ENCODE results near the gene AGTR1.

AGTR1 gene

DNA sequence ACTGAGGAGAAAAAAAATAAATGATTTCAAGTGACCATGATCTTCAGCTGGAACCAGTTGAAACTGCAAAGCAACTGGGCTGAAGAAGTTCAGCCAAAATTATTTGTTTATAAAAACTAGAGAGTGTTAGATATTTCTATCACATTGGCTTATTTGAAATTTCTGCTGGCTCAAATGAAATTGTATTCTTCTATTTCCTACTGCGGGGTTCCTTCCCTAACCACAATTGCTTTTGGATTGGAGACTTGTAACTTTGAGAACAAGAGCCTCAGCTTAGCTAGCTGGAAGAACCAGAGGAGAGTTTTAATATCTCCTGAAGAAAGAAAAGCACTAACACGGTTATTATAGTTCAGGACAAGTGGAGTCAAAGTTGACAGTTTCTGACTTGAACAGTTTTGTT, 31.1 kb downstream of the AGTR1 start:
- in situ Hi-C loops (cut with MboI; ENCODE audit: low pct_unique_long_range_greater_than_20kb, low sequenced_read_pairs, unreplicated experiment) = no loop called here
- TF ChIP-seq, protein P1, sequence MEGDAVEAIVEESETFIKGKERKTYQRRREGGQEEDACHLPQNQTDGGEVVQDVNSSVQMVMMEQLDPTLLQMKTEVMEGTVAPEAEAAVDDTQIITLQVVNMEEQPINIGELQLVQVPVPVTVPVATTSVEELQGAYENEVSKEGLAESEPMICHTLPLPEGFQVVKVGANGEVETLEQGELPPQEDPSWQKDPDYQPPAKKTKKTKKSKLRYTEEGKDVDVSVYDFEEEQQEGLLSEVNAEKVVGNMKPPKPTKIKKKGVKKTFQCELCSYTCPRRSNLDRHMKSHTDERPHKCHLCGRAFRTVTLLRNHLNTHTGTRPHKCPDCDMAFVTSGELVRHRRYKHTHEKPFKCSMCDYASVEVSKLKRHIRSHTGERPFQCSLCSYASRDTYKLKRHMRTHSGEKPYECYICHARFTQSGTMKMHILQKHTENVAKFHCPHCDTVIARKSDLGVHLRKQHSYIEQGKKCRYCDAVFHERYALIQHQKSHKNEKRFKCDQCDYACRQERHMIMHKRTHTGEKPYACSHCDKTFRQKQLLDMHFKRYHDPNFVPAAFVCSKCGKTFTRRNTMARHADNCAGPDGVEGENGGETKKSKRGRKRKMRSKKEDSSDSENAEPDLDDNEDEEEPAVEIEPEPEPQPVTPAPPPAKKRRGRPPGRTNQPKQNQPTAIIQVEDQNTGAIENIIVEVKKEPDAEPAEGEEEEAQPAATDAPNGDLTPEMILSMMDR (IDR thresholded peaks at IDR 0.05; ENCODE audit: extremely low read depth, insufficient read depth, missing control alignments) = no peak
- DNase-seq (ENCODE audit: low spot score) = no peak

DNA sequence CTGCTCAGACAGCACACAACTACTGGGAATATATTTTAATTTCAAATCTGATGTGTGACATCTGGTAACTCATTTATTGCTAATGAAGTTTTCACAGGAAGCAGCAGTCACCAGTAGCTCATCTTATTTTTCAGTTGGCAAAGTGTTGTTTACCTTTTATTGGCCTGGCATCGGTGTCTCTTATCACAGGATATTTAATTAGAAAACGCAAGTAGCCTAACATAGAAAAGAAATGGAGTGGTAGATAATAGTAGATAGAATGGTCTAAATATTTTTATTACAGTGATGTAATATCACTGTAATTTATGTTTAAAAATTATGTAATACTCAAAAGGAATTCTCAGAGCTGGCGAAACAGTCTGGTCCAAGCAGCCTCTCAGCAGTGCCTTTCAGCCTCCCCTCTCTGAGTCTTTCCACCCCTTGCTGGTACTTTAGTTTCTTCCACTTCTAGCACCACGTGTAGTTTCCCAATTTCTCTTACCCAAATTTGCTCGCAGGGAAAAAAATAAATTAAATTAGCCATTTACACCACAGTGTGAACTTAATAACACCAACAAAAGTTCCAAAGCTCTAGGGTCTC, 31.9 kb downstream of the AGTR1 start:
- in situ Hi-C loops (cut with MboI; ENCODE audit: low pct_unique_long_range_greater_than_20kb, low sequenced_read_pairs, unreplicated experiment) = no loop called here
- TF ChIP-seq, protein P1 (IDR thresholded peaks at IDR 0.05; ENCODE audit: extremely low read depth, insufficient read depth, missing control alignments) = no peak
- no peak for DNase-seq (ENCODE audit: low spot score)

DNA sequence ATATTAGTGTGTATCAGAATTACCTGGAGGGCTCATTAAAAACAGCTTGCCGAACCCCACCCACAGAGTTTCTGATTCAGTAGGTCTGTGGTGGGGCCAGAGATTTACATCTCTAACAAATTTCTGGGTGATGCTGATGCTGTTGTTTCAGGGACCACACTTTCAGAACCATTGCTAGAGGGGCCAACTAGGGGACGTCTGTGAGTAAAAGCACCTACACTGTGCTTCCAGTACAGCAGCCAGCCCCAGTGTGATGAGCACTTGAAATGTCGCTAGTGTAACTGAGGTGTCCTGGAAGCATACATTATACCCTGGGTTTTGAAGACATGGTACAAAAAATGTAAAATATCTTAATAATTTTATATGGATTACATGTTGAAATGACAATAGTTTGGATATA, 33.0 kb downstream of the AGTR1 start:
- no peak for DNase-seq (ENCODE audit: low spot score)
- TF ChIP-seq, protein P1 (IDR thresholded peaks at IDR 0.05; ENCODE audit: extremely low read depth, insufficient read depth, missing control alignments) = no peak
- in situ Hi-C loops (cut with MboI; ENCODE audit: low pct_unique_long_range_greater_than_20kb, low sequenced_read_pairs, unreplicated experiment) = no loop called here

DNA sequence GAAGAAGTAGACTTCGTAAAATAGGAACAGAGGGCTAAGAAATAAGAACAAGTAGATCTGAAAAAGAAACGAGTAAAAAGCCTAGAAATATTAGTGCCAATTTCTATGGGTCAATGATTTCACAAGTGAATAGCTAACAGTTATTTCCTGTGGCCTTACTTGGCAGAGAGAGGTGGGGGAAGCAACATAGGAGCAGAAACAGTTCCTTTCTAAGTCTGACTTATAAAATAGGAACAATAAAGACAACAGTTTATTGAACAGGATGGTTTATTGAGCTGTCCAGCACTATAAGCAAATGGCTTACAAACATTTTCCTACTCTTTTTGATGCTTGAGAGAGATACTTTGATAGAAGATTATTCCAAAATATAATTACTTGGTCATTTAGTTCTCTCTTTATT, 37.9 kb downstream of the AGTR1 start:
- no peak for DNase-seq (ENCODE audit: low spot score)
- TF ChIP-seq, protein P1 (IDR thresholded peaks at IDR 0.05; ENCODE audit: extremely low read depth, insufficient read depth, missing control alignments) = no peak
- in situ Hi-C loops (cut with MboI; ENCODE audit: low pct_unique_long_range_greater_than_20kb, low sequenced_read_pairs, unreplicated experiment) = no loop called here

DNA sequence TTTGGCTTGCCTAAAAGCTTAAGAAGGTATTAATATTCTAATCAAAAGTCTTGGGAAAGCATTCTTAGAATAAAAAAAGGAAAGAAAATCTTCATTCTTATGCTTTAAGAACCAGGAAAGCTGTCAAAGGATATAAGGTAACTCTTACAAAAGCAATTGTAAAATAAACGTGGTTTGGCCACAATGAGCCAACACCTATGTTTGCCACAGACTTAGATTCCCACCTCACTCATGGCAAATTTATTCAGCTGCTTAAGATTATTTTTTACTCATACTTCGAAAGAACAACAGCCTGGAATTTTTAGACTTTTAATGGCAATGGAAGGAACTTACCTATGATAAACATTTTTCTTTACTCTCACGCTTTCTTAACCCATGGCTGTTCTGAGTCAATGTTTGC, 38.4 kb downstream of the AGTR1 start:
- TF ChIP-seq, protein P1 (IDR thresholded peaks at IDR 0.05; ENCODE audit: extremely low read depth, insufficient read depth, missing control alignments) = no peak
- in situ Hi-C loops (cut with MboI; ENCODE audit: low pct_unique_long_range_greater_than_20kb, low sequenced_read_pairs, unreplicated experiment) = no loop called here
- no peak for DNase-seq (ENCODE audit: low spot score)

DNA sequence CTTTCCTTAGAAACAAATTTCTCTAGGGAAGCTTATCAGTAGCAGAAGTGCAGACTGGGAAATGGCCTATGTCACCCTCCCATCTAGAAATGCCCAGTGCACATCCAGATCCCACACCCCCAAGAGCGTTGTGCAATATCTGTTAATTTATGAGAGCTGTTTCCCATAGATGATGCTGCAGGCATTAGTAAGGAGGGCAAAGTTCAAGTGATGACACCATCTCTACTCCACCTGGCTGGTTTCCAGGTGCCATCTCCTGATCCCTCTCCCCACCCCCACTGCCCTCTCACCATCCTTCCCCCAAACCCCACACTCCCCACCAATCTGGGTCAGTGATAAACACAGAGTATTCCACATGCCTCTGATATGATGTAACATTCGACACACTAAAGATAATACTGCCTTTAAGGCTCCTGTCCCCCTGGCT, 39.4 kb downstream of the AGTR1 start:
- no peak for DNase-seq (ENCODE audit: low spot score)
- TF ChIP-seq, protein P1 (IDR thresholded peaks at IDR 0.05; ENCODE audit: extremely low read depth, insufficient read depth, missing control alignments) = no peak
- in situ Hi-C loops (cut with MboI; ENCODE audit: low pct_unique_long_range_greater_than_20kb, low sequenced_read_pairs, unreplicated experiment) = no loop called here

DNA sequence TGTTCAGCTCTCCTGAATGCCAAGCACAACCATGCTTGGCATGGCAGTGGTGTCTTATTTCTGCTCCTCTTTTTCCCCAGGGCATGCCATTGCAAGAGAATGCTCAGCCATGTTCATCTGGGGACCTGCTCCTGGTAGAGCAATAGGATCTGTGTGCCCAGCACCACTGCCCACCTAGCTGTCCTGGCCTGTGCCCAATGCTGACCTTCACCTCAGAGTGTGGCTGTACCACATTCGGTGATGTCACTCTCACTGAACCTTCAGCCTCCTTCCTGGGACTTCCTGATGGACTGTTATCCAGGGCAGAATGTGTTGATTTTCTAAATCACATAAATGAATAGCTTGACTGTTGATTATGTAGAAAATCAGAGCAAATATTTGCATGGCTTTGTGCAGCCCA, 42.0 kb downstream of the AGTR1 start:
- DNase-seq (ENCODE audit: low spot score) = no peak
- TF ChIP-seq, protein P1 (IDR thresholded peaks at IDR 0.05; ENCODE audit: extremely low read depth, insufficient read depth, missing control alignments) = no peak
- in situ Hi-C loops (cut with MboI; ENCODE audit: low pct_unique_long_range_greater_than_20kb, low sequenced_read_pairs, unreplicated experiment) = no loop called here
